GM13977 (cell line): Measurements from ENCODE around the gene GPR4.

ENCODE experiments used
- DNase-seq: peaks from one replicate; pipeline ENCODE4 v3.0.0; 2012; ENCODE audit warnings: low spot score
- CTCF ChIP-seq: IDR thresholded peaks from 2 replicates; pipeline ENCODE4 v1.5.1; 2012; ENCODE audit warnings: mild to moderate bottlenecking, control low read depth; ENCODE audit not compliant: insufficient read depth; ENCODE audit errors: extremely low read depth, missing control alignments
- in situ Hi-C: fragments of 300-500 bp; cut with MboI; formaldehyde crosslinking; loops from one replicate; pipeline ENCODE4 v1.12.0; 2022; ENCODE audit warnings: low sequenced_read_pairs, low pct_unique_long_range_greater_than_20kb, mixed read lengths, inconsistent platforms; ENCODE audit not compliant: unreplicated experiment

The GPR4 gene

GRCh38 chr19:45542234-45542668, 59.8 kb downstream of the GPR4 start:
- no peak for DNase-seq
- no peak for TF ChIP-seq CTCF
- in situ Hi-C loops = no loop called here
